Urinary bladder (tissue), 4 donors: ENCODE results near the gene RBMX. TPM values are rescaled to one million over a fixed set of nuclear protein-coding genes. Genes with fewer than 3 reads are reported as not detected.

Source experiments
- DNase-seq: peaks from one replicate; pipeline ENCODE4 v3.0.0-alpha.2; 2015; ENCODE audit errors: extremely low spot score
- H3K27ac ChIP-seq: one replicate; pipeline ENCODE4 v1.5.1; 2013; ENCODE audit warnings: low read depth, mild to moderate bottlenecking, moderate library complexity
- H3K36me3 ChIP-seq: one replicate; pipeline ENCODE4 v1.6.1; 2013; ENCODE audit warnings: mild to moderate bottlenecking, moderate library complexity; ENCODE audit not compliant: insufficient read depth
- H3K4me1 ChIP-seq: one replicate; pipeline ENCODE4 v1.6.1; 2013; ENCODE audit warnings: mild to moderate bottlenecking, moderate library complexity; ENCODE audit not compliant: insufficient read depth
- H3K4me3 ChIP-seq: one replicate; pipeline ENCODE4 v1.5.1; 2013; ENCODE audit warnings: low read depth, low read length
- whole genome bisulfite sequencing: extraction: QIAGEN DNeasy Blood & Tissue Kit; methylation state at CpG from one replicate; pipeline ENCODE4 v1.1.7; 2013; 5-methylcytosine and 5-hydroxymethylcytosine counted together
- polyA plus RNA-seq: library from polyadenylated mRNA; stranded (reverse); fragments of 200-250 nt; gene quantifications from one replicate; pipeline ENCODE4 v1.2.3, GENCODE V29; 2013
- total RNA-seq: library from RNA; depleted of rRNA; stranded (reverse); fragments of >200 nt; gene quantifications from one replicate; pipeline ENCODE4 v1.2.3, GENCODE V29; 2014
- donor health status: healthy with polysubstance abuse.
- donor health status: healthy.

The RBMX gene
- total and polyA plus RNA-seq, 2 donors: 124 to 234 TPM

- DNase-seq: no peak
- Histone ChIP-seq H3K36me3 (no peaks in the 10 kb centered on the region), H3K4me3 (no peak overlapping the region), H3K27ac (no peak overlapping the region), H3K4me1 (no peaks in the 10 kb centered on the region)
- WGBS: 93% methylated on average over 9 of the region's 9 CpGs
Measured at GRCh38 chrX:136868283-136869055, 12.1 kb downstream of the RBMX start.

- H3K27ac ChIP-seq: no peak overlapping the region
- H3K36me3 ChIP-seq: no peaks in the 10 kb centered on the region
- 49% methylated on average over 3 of the region's 3 CpGs for WGBS
- H3K4me3 ChIP-seq: no peak overlapping the region
- DNase-seq: no peak
- H3K4me1 ChIP-seq: no peaks in the 10 kb centered on the region
Measured at GRCh38 chrX:136867518-136867917, 13.0 kb downstream of the RBMX start.

- no peaks in the 10 kb centered on the region for H3K36me3 ChIP-seq
- WGBS: 34% methylated on average over 4 of the region's 4 CpGs
- no peak overlapping the region for H3K4me3 ChIP-seq
- no peaks in the 10 kb centered on the region for H3K4me1 ChIP-seq
- no peak overlapping the region for H3K27ac ChIP-seq
- DNase-seq: no peak
Measured at GRCh38 chrX:136867096-136867491, 13.4 kb downstream of the RBMX start.

GRCh38 chrX:136866337-136867095 lies 14.0 kb downstream of the RBMX start:
- WGBS: 62% methylated on average over 14 of the region's 14 CpGs
- Histone ChIP-seq H3K36me3 (no peaks in the 10 kb centered on the region), H3K27ac (no peak overlapping the region), H3K4me1 (no peaks in the 10 kb centered on the region), H3K4me3 (no peak overlapping the region)
- DNase-seq: no peak

- Histone ChIP-seq H3K4me1 (no peaks in the 10 kb centered on the region), H3K36me3 (no peaks in the 10 kb centered on the region), H3K27ac (no peak overlapping the region), H3K4me3 (no peak overlapping the region)
- WGBS: 92% methylated on average over 9 of the region's 9 CpGs
- DNase-seq: no peak
Measured at GRCh38 chrX:136865270-136866158, 15.0 kb downstream of the RBMX start.

- 92% methylated on average over 2 of the region's 2 CpGs for WGBS
- H3K4me3 ChIP-seq: no peak overlapping the region
- H3K4me1 ChIP-seq: no peaks in the 10 kb centered on the region
- H3K27ac ChIP-seq: no peak overlapping the region
- no peak for DNase-seq
- H3K36me3 ChIP-seq: no peaks in the 10 kb centered on the region
Measured at GRCh38 chrX:136863826-136864225, 16.7 kb downstream of the RBMX start.

- H3K4me3 ChIP-seq: no peak overlapping the region
- no peaks in the 10 kb centered on the region for H3K4me1 ChIP-seq
- H3K36me3 ChIP-seq: no peaks in the 10 kb centered on the region
- no peak for DNase-seq
- 69% methylated on average over 5 of the region's 5 CpGs for WGBS
- H3K27ac ChIP-seq: no peak overlapping the region
Measured at GRCh38 chrX:136862546-136862945, 18.0 kb downstream of the RBMX start.

GRCh38 chrX:136861877-136862276 lies 18.6 kb downstream of the RBMX start:
- WGBS: 78% methylated on average over 1 of the region's 1 CpG
- H3K4me3 ChIP-seq: no peak overlapping the region
- no peaks in the 10 kb centered on the region for H3K4me1 ChIP-seq
- H3K36me3 ChIP-seq: no peaks in the 10 kb centered on the region
- no peak overlapping the region for H3K27ac ChIP-seq
- no peak for DNase-seq

- WGBS: 96% methylated on average over 4 of the region's 4 CpGs
- Histone ChIP-seq H3K4me3 (no peak overlapping the region), H3K4me1 (no peaks in the 10 kb centered on the region), H3K27ac (no peak overlapping the region), H3K36me3 (no peaks in the 10 kb centered on the region)
- DNase-seq: no peak
Measured at GRCh38 chrX:136858007-136858756, 22.3 kb downstream of the RBMX start.

GRCh38 chrX:136856551-136856950 lies 24.0 kb downstream of the RBMX start:
- no peak overlapping the region for H3K4me3 ChIP-seq
- DNase-seq: no peak
- H3K27ac ChIP-seq: no peak overlapping the region
- H3K36me3 ChIP-seq: no peaks in the 10 kb centered on the region
- H3K4me1 ChIP-seq: no peaks in the 10 kb centered on the region
- WGBS: 90% methylated on average over 6 of the region's 6 CpGs

GRCh38 chrX:136856050-136856449 lies 24.5 kb downstream of the RBMX start:
- Histone ChIP-seq H3K27ac (no peak overlapping the region), H3K4me1 (no peaks in the 10 kb centered on the region), H3K4me3 (no peak overlapping the region), H3K36me3 (no peaks in the 10 kb centered on the region)
- DNase-seq: no peak
- WGBS: 95% methylated on average over 8 of the region's 8 CpGs

GRCh38 chrX:136851526-136851925 lies 29.0 kb downstream of the RBMX start:
- 97% methylated on average over 3 of the region's 3 CpGs for WGBS
- H3K4me1 ChIP-seq: no peaks in the 10 kb centered on the region
- H3K27ac ChIP-seq: no peak overlapping the region
- no peak for DNase-seq
- H3K4me3 ChIP-seq: no peak overlapping the region
- peaks cover 3% of the 10 kb centered on the region for H3K36me3 ChIP-seq
